ENCODE results near the gene SYCP1.
"Not testable (repeated sequence)": the region's sequence is repeated elsewhere in the genome, so short reads cannot be mapped to it uniquely, and the experiment has no call there.

DNA sequence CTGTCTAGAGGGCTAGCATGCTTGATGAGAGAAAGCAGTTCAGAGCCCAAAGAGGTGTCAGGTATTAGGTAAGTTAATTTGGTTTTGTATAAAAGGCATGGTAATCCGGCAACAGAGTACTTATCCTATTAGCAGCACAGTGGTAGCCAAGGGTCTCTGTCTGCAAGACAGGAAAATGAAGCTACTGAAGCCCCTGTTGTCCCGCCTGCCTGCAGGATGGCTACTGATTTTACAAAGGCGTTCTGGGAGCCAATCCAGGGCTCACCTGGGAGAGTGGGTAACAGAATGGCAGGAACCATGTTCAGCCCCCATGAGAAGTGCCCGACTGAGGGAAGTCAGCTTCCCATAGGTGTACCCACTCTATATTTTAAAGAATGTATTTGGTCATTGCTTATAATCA, 61.1 kb downstream of the SYCP1 start:
- TF ChIP-seq, protein P1, sequence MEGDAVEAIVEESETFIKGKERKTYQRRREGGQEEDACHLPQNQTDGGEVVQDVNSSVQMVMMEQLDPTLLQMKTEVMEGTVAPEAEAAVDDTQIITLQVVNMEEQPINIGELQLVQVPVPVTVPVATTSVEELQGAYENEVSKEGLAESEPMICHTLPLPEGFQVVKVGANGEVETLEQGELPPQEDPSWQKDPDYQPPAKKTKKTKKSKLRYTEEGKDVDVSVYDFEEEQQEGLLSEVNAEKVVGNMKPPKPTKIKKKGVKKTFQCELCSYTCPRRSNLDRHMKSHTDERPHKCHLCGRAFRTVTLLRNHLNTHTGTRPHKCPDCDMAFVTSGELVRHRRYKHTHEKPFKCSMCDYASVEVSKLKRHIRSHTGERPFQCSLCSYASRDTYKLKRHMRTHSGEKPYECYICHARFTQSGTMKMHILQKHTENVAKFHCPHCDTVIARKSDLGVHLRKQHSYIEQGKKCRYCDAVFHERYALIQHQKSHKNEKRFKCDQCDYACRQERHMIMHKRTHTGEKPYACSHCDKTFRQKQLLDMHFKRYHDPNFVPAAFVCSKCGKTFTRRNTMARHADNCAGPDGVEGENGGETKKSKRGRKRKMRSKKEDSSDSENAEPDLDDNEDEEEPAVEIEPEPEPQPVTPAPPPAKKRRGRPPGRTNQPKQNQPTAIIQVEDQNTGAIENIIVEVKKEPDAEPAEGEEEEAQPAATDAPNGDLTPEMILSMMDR (conservative IDR thresholded peaks at IDR 0.05; ENCODE audit: low read depth in 2 of 2) = not testable (repeated sequence)
- TF ChIP-seq EZH2 (IDR thresholded peaks at IDR 0.05; ENCODE audit: low read depth, unreplicated experiment); EZH2phosphoT487 (IDR thresholded peaks at IDR 0.05; ENCODE audit: unreplicated experiment); POLR2AphosphoS5 (IDR thresholded peaks at IDR 0.05; ENCODE audit: low read depth); ZNF114 (CRISPR knock-in tag; IDR thresholded peaks at IDR 0.05); STAT1 (IDR thresholded peaks at IDR 0.05; ENCODE audit: unreplicated experiment); NANOG (IDR thresholded peaks at IDR 0.05; ENCODE audit: borderline replicate concordance); JUNB (IDR thresholded peaks at IDR 0.05; ENCODE audit: unreplicated experiment); ZNF331 (CRISPR knock-in tag; IDR thresholded peaks at IDR 0.05; ENCODE audit: low read depth): not testable (repeated sequence)
- TF ChIP-seq, protein P2, sequence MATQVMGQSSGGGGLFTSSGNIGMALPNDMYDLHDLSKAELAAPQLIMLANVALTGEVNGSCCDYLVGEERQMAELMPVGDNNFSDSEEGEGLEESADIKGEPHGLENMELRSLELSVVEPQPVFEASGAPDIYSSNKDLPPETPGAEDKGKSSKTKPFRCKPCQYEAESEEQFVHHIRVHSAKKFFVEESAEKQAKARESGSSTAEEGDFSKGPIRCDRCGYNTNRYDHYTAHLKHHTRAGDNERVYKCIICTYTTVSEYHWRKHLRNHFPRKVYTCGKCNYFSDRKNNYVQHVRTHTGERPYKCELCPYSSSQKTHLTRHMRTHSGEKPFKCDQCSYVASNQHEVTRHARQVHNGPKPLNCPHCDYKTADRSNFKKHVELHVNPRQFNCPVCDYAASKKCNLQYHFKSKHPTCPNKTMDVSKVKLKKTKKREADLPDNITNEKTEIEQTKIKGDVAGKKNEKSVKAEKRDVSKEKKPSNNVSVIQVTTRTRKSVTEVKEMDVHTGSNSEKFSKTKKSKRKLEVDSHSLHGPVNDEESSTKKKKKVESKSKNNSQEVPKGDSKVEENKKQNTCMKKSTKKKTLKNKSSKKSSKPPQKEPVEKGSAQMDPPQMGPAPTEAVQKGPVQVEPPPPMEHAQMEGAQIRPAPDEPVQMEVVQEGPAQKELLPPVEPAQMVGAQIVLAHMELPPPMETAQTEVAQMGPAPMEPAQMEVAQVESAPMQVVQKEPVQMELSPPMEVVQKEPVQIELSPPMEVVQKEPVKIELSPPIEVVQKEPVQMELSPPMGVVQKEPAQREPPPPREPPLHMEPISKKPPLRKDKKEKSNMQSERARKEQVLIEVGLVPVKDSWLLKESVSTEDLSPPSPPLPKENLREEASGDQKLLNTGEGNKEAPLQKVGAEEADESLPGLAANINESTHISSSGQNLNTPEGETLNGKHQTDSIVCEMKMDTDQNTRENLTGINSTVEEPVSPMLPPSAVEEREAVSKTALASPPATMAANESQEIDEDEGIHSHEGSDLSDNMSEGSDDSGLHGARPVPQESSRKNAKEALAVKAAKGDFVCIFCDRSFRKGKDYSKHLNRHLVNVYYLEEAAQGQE (IDR thresholded peaks at IDR 0.05; ENCODE audit: unreplicated experiment) = not testable (repeated sequence)
